Neural cell (in vitro differentiated cells): Measurements from ENCODE around the gene CDK17. TPM values are rescaled to one million over a fixed set of nuclear protein-coding genes. Genes with fewer than 3 reads are reported as not detected.

Experiments
- H2AFZ ChIP-seq: fragments of 200-600, 300-800 bp; sonication (generic), shearing (Covaris generic); 2 replicates; pipeline ENCODE4 v1.6.0; 2014; ENCODE audit warnings: low read depth, mild to moderate bottlenecking, antibody characterized with exemption, low read length, moderate library complexity
- H3F3A ChIP-seq: fragments of 200-600 bp; shearing (Covaris generic); 2 replicates; pipeline ENCODE4 v1.6.1; 2016; ENCODE audit warnings: mild to moderate bottlenecking, moderate library complexity, mixed read lengths, antibody characterized with exemption, low read length; ENCODE audit not compliant: insufficient read depth, poor library complexity, severe bottlenecking
- H3K27ac ChIP-seq: fragments of 200-600, 300-800 bp; sonication (generic), shearing (Covaris generic); 2 replicates; pipeline ENCODE4 v1.5.1; 2014; ENCODE audit warnings: mild to moderate bottlenecking, low read length, moderate library complexity
- H3K27me3 ChIP-seq: fragments of 300-800, 200-600 bp; sonication (generic), shearing (Covaris generic); 2 replicates; pipeline ENCODE4 v1.6.0; 2014; ENCODE audit warnings: mild to moderate bottlenecking, low read depth, low read length, moderate library complexity; ENCODE audit not compliant: insufficient read depth
- H3K36me3 ChIP-seq: fragments of 300-800, 200-600 bp; sonication (generic), shearing (Covaris generic); 2 replicates; pipeline ENCODE4 v1.5.1; 2014; ENCODE audit warnings: mild to moderate bottlenecking, antibody characterized with exemption, low read length, moderate library complexity; ENCODE audit not compliant: insufficient read depth
- H3K4me2 ChIP-seq: fragments of 300-800, 200-600 bp; sonication (generic), shearing (Covaris generic); 2 replicates; pipeline ENCODE4 v1.6.0; 2014; ENCODE audit warnings: mild to moderate bottlenecking, low read length
- H3K4me3 ChIP-seq: fragments of 300-800, 200-600 bp; sonication (generic), shearing (Covaris generic); 2 replicates; pipeline ENCODE4 v1.5.1; 2014; ENCODE audit warnings: mild to moderate bottlenecking, low read length, moderate library complexity
- H3K79me2 ChIP-seq: fragments of 200-600 bp; shearing (Covaris generic); replicated peaks from 2 replicates; pipeline ENCODE4 v1.6.0; 2014; ENCODE audit warnings: mild to moderate bottlenecking, low read length, moderate library complexity; ENCODE audit not compliant: insufficient read depth
- H3K9ac ChIP-seq: fragments of 300-800, 200-600 bp; sonication (generic), shearing (Covaris generic); 2 replicates; pipeline ENCODE4 v1.6.1; 2016; ENCODE audit warnings: mild to moderate bottlenecking, low read length, mixed read lengths
- H3K9me2 ChIP-seq: fragments of 200-600 bp; shearing (Covaris generic); 2 replicates; pipeline ENCODE4 v1.6.1; 2016; ENCODE audit warnings: mild to moderate bottlenecking, low read length, mixed read lengths; ENCODE audit not compliant: insufficient read depth
- H3K9me3 ChIP-seq: fragments of 200-600, 300-800 bp; sonication (generic), shearing (Covaris generic); 2 replicates; pipeline ENCODE4 v1.6.1; 2016; ENCODE audit warnings: mild to moderate bottlenecking, mixed run types, low read length, moderate library complexity, mixed read lengths
- H4K20me1 ChIP-seq: fragments of 200-600 bp; shearing (Covaris generic); 2 replicates; pipeline ENCODE4 v1.6.1; 2016; ENCODE audit warnings: mild to moderate bottlenecking, mixed run types; ENCODE audit not compliant: insufficient read depth
- EP300 ChIP-seq: fragments of 450-650 bp; conservative IDR thresholded peaks from 2 replicates; pipeline ENCODE4 v1.6.1; 2014; ENCODE audit warnings: antibody characterized with exemption, mild to moderate bottlenecking, moderate library complexity; ENCODE audit not compliant: poor library complexity, severe bottlenecking
- EZH2 ChIP-seq: fragments of 200-600, 300-800 bp; shearing (Covaris generic), sonication (generic); IDR thresholded peaks from 2 replicates; pipeline ENCODE4 v1.6.1; 2014; ENCODE audit warnings: antibody characterized with exemption, low read length, borderline replicate concordance, mild to moderate bottlenecking; ENCODE audit not compliant: insufficient read depth, poor library complexity, severe bottlenecking
- MXI1 ChIP-seq: fragments of 450-650 bp; conservative IDR thresholded peaks from 2 replicates; pipeline ENCODE4 v1.6.1; 2014; ENCODE audit warnings: antibody characterized with exemption, mild to moderate bottlenecking; ENCODE audit not compliant: poor library complexity, severe bottlenecking
- POLR2AphosphoS5 ChIP-seq: IDR thresholded peaks from 2 replicates; pipeline ENCODE4 v1.6.1; 2012
- RAD21 ChIP-seq: fragments of 450-650 bp; conservative IDR thresholded peaks from 2 replicates; pipeline ENCODE4 v1.6.1; 2014; ENCODE audit warnings: antibody characterized with exemption, mild to moderate bottlenecking, moderate library complexity
- SMC3 ChIP-seq: fragments of 450-650 bp; conservative IDR thresholded peaks from 2 replicates; pipeline ENCODE4 v1.6.1; 2014; ENCODE audit warnings: antibody characterized with exemption, mild to moderate bottlenecking, moderate library complexity; ENCODE audit not compliant: poor library complexity
- TAF1 ChIP-seq: IDR thresholded peaks from 2 replicates; pipeline ENCODE4 v1.6.1; 2012; ENCODE audit warnings: low read depth
- polyA plus RNA-seq: library from polyadenylated mRNA; depleted of rRNA; stranded (reverse); fragments of >200 nt; gene quantifications from 2 replicates; pipeline ENCODE4 v1.2.3, GENCODE V29; 2014
- TF ChIP-seq, protein P1 (sequence below): fragments of 450-650 bp; IDR thresholded peaks from 2 replicates; pipeline ENCODE4 v1.5.1; 2014; ENCODE audit warnings: antibody characterized with exemption, mild to moderate bottlenecking, moderate library complexity; ENCODE audit not compliant: poor library complexity, severe bottlenecking
- TF ChIP-seq, protein P2 (sequence below): IDR thresholded peaks from 2 replicates; pipeline ENCODE4 v1.6.1; 2012; ENCODE audit warnings: borderline replicate concordance

The CDK17 gene
- polyA plus RNA-seq, 1 donor from 2014 or later: 119 TPM

DNA sequence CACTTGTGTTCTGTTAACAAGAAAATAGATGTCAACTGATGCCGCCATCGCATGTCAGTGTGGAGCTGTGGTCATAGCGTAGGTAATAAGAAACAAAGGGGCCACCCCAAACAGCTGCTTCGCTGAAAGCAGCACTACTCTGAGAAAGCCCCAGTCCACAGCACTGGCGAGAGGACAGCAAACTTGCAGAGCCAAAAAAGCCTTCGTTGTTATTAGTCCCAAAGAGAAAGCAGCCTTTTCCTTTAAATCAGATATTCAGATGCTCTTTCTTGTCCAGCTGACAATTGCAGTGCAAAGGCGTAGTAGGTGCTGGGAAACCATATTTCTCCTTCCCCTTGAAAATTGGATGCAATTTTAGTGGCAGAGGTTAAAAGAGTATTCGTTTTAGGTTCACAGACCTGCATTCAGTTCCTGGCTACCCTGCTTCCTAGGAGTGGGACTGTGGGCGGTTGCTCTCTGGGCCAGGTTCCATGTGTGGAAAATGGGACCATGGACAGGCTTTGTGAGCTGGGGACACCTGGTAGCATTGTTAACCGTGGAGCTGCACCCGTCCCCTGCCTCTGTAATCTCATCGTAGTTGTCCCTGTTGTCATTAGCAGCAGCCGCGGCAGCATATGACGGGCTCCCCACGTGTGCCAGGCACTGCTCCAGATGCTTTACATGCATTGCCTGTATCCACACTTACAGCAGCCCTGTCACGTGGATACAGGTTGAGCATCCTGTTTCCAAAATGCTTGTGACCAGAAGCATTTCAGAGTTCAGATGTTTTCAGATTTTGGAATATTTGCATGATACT is 151.9 kb downstream of the CDK17 start:
- TF ChIP-seq EP300 (no peak), EZH2 (no peak), POLR2AphosphoS5 (no peak), SMC3 (no peak)
- TF ChIP-seq, protein P1, sequence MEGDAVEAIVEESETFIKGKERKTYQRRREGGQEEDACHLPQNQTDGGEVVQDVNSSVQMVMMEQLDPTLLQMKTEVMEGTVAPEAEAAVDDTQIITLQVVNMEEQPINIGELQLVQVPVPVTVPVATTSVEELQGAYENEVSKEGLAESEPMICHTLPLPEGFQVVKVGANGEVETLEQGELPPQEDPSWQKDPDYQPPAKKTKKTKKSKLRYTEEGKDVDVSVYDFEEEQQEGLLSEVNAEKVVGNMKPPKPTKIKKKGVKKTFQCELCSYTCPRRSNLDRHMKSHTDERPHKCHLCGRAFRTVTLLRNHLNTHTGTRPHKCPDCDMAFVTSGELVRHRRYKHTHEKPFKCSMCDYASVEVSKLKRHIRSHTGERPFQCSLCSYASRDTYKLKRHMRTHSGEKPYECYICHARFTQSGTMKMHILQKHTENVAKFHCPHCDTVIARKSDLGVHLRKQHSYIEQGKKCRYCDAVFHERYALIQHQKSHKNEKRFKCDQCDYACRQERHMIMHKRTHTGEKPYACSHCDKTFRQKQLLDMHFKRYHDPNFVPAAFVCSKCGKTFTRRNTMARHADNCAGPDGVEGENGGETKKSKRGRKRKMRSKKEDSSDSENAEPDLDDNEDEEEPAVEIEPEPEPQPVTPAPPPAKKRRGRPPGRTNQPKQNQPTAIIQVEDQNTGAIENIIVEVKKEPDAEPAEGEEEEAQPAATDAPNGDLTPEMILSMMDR: no peak
- Histone ChIP-seq H3K27me3 (no peaks in the 10 kb centered on the region), H3K27ac (no peak overlapping the region), H2AFZ (no peak overlapping the region), H3K9me3 (no peaks in the 10 kb centered on the region), H3K36me3 (no peaks in the 10 kb centered on the region), H3K9me2 (no peaks in the 10 kb centered on the region), H3K4me3 (no peak overlapping the region), H3K79me2 (no peaks in the 10 kb centered on the region), H3K4me2 (no peak overlapping the region), H3K9ac (no peak overlapping the region), H3F3A (no peaks in the 10 kb centered on the region), H4K20me1 (no peaks in the 10 kb centered on the region)

DNA sequence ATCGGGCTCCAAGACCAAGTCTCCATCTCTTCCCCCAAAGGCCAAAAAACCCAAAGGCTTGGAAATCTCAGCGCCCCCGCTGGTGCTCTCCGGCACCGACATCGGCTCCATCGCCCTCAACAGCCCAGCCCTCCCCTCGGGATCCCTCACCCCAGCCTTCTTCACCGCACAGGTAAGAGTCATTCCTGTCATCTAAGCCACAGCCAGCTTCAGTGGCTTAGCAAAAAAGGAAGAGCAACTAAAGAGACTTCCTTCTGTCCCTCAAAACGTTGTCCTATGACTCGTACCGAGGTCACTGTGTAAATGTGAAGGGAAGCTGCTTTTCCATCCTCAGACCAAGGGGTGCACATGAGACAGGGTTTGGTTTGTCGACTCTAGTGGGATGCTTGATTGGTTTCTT is 152.7 kb downstream of the CDK17 start:
- no peaks in the 10 kb centered on the region for H3K79me2 ChIP-seq
- no peak overlapping the region for H3K4me2 ChIP-seq
- H3K27ac ChIP-seq: no peak overlapping the region
- H3F3A ChIP-seq: no peaks in the 10 kb centered on the region
- TF ChIP-seq, protein P1: no peak
- TF ChIP-seq EP300 (no peak), MXI1 (no peak)
- H3K9me3 ChIP-seq: no peaks in the 10 kb centered on the region
- no peaks in the 10 kb centered on the region for H3K36me3 ChIP-seq
- H3K9ac ChIP-seq: no peak overlapping the region
- no peaks in the 10 kb centered on the region for H3K9me2 ChIP-seq
- no peaks in the 10 kb centered on the region for H3K27me3 ChIP-seq
- no peak overlapping the region for H3K4me3 ChIP-seq
- H2AFZ ChIP-seq: no peak overlapping the region
- no peaks in the 10 kb centered on the region for H4K20me1 ChIP-seq

DNA sequence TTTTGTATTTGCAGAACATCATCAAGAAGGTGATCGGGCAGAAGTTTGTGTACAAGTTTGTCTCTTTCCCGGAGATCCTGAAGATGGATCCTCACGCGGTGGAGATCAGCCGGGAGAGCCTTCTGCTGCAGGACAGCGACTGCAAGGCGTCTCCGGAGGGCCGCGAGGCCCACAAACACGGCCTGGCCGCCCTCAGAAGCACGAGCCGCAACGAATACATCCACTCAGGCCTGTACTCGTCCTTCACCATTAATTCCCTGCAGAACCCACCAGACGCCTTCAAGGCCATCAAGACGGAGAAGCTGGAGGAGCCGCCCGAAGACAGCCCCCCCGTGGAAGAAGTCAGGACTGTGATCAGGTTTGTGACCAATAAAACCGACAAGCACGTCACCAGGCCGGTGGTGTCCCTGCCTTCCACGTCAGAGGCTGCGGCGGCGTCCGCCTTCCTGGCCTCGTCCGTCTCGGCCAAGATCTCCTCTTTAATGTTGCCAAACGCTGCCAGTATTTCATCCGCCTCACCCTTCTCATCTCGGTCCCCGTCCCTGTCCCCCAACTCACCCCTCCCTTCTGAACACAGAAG is 153.2 kb downstream of the CDK17 start:
- no peaks in the 10 kb centered on the region for H3K27me3 ChIP-seq
- H3F3A ChIP-seq: no peaks in the 10 kb centered on the region
- H4K20me1 ChIP-seq: no peaks in the 10 kb centered on the region
- no peaks in the 10 kb centered on the region for H3K79me2 ChIP-seq
- no peak overlapping the region for H3K27ac ChIP-seq
- no peaks in the 10 kb centered on the region for H3K9me2 ChIP-seq
- no peak overlapping the region for H3K9ac ChIP-seq
- no peaks in the 10 kb centered on the region for H3K36me3 ChIP-seq
- H2AFZ ChIP-seq: no peak overlapping the region
- no peak overlapping the region for H3K4me3 ChIP-seq
- TF ChIP-seq, protein P2, sequence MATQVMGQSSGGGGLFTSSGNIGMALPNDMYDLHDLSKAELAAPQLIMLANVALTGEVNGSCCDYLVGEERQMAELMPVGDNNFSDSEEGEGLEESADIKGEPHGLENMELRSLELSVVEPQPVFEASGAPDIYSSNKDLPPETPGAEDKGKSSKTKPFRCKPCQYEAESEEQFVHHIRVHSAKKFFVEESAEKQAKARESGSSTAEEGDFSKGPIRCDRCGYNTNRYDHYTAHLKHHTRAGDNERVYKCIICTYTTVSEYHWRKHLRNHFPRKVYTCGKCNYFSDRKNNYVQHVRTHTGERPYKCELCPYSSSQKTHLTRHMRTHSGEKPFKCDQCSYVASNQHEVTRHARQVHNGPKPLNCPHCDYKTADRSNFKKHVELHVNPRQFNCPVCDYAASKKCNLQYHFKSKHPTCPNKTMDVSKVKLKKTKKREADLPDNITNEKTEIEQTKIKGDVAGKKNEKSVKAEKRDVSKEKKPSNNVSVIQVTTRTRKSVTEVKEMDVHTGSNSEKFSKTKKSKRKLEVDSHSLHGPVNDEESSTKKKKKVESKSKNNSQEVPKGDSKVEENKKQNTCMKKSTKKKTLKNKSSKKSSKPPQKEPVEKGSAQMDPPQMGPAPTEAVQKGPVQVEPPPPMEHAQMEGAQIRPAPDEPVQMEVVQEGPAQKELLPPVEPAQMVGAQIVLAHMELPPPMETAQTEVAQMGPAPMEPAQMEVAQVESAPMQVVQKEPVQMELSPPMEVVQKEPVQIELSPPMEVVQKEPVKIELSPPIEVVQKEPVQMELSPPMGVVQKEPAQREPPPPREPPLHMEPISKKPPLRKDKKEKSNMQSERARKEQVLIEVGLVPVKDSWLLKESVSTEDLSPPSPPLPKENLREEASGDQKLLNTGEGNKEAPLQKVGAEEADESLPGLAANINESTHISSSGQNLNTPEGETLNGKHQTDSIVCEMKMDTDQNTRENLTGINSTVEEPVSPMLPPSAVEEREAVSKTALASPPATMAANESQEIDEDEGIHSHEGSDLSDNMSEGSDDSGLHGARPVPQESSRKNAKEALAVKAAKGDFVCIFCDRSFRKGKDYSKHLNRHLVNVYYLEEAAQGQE: no peak
- TF ChIP-seq RAD21 (no peak), MXI1 (no peak), EZH2 (no peak), TAF1 (no peak)
- H3K4me2 ChIP-seq: no peak overlapping the region
- H3K9me3 ChIP-seq: no peaks in the 10 kb centered on the region
